ENCODE measurements around the gene NELL1. TPM values are rescaled to one million over a fixed set of nuclear protein-coding genes. Genes with fewer than 3 reads are reported as not detected.

The NELL1 gene
- total RNA-seq, 1 experiment from 2014 or later: 0.22 TPM

DNA sequence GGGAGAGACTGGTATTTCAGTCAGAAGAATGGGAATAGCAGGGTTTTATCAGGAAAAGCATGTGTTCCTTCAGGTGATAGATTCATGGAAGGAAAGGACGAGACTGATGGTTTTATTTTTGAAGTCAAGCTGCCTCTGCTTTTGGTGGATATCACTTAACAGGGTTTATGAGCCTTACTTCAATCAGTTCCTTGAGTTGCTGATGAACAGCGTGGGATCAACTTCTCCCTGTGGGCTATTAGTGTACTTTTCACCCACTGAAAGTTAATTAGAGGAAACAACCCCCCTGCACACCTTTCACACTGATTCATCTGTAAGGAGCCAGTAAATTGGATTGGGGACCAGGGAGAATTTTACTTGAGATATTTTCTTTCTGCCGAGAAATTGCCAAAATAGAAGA is 479.0 kb downstream of the NELL1 start:
- Histone ChIP-seq H2AK5ac (ENCODE audit: insufficient read length, low read length) (no peak overlapping the region), H4K8ac (replicated peaks; ENCODE audit: insufficient read length, low read depth, low read length) (no peak overlapping the region), H3K14ac (ENCODE audit: insufficient read depth, low read length) (no peak overlapping the region), H3K4me2 (ENCODE audit: insufficient read depth, insufficient read length, low read length) (no peak overlapping the region), H3K56ac (ENCODE audit: insufficient read length, low read depth, low read length) (no peak overlapping the region), H3K4ac (ENCODE audit: low read depth, low read length) (no peak overlapping the region), H2BK12ac (ENCODE audit: insufficient read length, low read depth, low read length) (no peak overlapping the region), H2AFZ (ENCODE audit: low read length) (no peak overlapping the region), H2BK5ac (ENCODE audit: insufficient read length, low read length) (no peak overlapping the region), H2BK20ac (ENCODE audit: low read depth, low read length, poor library complexity, severe bottlenecking) (no peak overlapping the region), H3K4me1 (ENCODE audit: insufficient read depth, low read length) (peaks cover 4% of the 10 kb centered on the region; the same call in 1 of the 2 replicates), H3K27ac (ENCODE audit: insufficient read length, low read depth, low read length) (no peak overlapping the region), H3K79me1 (ENCODE audit: insufficient read depth, low read depth, low read length, poor library complexity, severe bottlenecking) (no peaks in the 10 kb centered on the region), H2BK120ac (ENCODE audit: low read depth, low read length, poor library complexity, severe bottlenecking) (no peak overlapping the region), H3T11ph (ENCODE audit: low read length) (no peak overlapping the region), H3K79me2 (ENCODE audit: insufficient read depth, low read length) (no peaks in the 10 kb centered on the region), H3K23me2 (ENCODE audit: insufficient read length, low read depth, low read length, poor library complexity, severe bottlenecking) (no peaks in the 10 kb centered on the region), H4K20me1 (ENCODE audit: control insufficient read depth, insufficient read depth, insufficient read length) (no peaks in the 10 kb centered on the region), H4K91ac (ENCODE audit: insufficient read length, low read depth, low read length) (no peak overlapping the region), H3K23ac (ENCODE audit: insufficient read length, low read depth, low read length) (no peak overlapping the region), H3K9me3 (ENCODE audit: control insufficient read depth, low read depth, low read length) (no peaks in the 10 kb centered on the region), H4K5ac (ENCODE audit: insufficient read length, low read depth, low read length) (no peak overlapping the region), H3K18ac (ENCODE audit: insufficient read length, low read depth, low read length) (no peak overlapping the region), H3K27me3 (ENCODE audit: insufficient read depth, low read length) (no peaks in the 10 kb centered on the region), H2BK15ac (ENCODE audit: low read depth, low read length) (no peak overlapping the region), H3K9ac (ENCODE audit: extremely low read depth, insufficient read length, low read length) (no peak overlapping the region)
- Mint-ChIP-seq H3K4me3 (no peak overlapping the region), H3K27ac (no peak overlapping the region), H3K27me3 (ENCODE audit: low read depth) (no peaks in the 10 kb centered on the region), H3K9me3 (no peaks in the 10 kb centered on the region), H3K36me3 (ENCODE audit: insufficient read depth in 1 of 3, low read depth in 3 of 3) (no peaks in the 10 kb centered on the region), H3K4me1 (peaks cover 12% of the 10 kb centered on the region in 2 experiments)
- TF ChIP-seq, protein P1, sequence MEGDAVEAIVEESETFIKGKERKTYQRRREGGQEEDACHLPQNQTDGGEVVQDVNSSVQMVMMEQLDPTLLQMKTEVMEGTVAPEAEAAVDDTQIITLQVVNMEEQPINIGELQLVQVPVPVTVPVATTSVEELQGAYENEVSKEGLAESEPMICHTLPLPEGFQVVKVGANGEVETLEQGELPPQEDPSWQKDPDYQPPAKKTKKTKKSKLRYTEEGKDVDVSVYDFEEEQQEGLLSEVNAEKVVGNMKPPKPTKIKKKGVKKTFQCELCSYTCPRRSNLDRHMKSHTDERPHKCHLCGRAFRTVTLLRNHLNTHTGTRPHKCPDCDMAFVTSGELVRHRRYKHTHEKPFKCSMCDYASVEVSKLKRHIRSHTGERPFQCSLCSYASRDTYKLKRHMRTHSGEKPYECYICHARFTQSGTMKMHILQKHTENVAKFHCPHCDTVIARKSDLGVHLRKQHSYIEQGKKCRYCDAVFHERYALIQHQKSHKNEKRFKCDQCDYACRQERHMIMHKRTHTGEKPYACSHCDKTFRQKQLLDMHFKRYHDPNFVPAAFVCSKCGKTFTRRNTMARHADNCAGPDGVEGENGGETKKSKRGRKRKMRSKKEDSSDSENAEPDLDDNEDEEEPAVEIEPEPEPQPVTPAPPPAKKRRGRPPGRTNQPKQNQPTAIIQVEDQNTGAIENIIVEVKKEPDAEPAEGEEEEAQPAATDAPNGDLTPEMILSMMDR (conservative IDR thresholded peaks at IDR 0.05): no peak
- no peak for DNase-seq
- WGBS (ENCODE audit: extremely low coverage, insufficient read length, low lambda C conversion rate): no CpG with 5 or more reads among the region's 3 CpGs

Measured in H9 (cell line).